Measurements from ENCODE around the gene LIF.

Gene LIF

DNA sequence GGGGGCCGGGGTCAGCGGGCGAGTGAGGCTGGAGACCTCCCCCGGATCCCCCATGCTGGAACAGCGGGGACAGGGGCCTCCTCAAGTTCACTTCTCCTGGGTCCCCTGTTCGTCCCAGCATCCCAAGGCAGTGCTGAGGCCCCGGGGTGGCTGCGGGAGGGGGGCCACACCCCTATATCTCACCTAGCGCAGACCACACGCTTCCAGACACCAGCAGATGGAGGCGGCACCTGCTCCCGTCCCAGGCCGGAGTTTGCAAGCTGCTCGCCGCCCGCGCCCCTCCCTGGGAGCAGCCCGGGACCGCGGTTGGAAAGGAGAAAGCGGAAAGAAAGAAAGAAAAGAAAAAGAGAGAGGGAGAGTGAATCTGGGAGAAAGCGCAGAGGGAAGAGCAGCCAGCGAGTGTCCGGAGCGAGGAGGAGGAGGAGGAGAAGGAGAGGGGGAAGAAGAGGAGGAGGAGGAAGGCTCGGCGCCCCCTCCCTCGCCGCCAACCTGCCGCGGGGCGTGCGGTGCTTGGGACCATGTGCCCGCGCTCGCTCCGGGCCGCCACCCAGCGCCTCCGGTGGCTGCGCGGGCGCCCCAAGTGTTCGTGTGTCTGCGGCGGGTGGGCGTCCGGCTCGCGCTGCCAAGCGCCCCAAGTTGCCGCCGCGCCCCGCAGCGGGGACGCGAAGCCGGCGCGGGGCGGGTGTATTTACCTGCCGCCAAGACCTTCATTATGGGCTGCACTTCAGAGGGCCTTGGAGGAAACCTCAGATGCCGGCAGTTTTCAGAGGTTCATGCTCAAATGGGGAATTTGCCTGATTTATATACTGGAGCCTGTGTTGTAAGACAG, at the start of gene LIF:
TSS of gene LIF (minus strand) at position 775 of the 829 bp plus-strand sequence. CDS start at position 711, 64 bp downstream.
- Histone ChIP-seq H3K4me3 (peak within 1 kb of the TSS; percentile 25 to 45 (median 40)), H3K27ac (peak within 1 kb of the TSS in 19 of 21 experiments; percentile 14 to 84 (median 56))

DNA sequence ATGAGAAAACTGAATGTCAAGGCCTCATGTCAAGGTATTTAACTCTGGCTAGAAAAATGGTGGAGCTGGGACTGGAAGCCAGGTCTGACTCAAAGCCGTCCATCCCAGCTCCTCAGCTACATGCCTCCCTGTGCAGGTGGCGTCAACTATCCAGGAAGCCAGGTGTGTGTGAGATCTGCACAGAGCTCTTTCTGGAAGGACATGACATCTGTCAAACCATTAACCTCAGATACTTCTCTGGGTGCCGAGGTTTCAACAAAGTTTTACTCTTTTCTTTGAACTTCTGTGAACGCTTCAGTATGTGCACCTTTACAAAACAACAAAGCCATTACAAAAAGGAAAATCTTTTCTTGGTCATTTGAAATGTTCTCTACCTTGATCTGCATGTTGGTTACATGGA, 49.8 kb upstream of the LIF start:
- Histone ChIP-seq H3K27ac (peak overlapping the region in 3 of 21 experiments; percentile 17 to 56 (median 34)), H3K4me3 (no peak overlapping the region)

DNA sequence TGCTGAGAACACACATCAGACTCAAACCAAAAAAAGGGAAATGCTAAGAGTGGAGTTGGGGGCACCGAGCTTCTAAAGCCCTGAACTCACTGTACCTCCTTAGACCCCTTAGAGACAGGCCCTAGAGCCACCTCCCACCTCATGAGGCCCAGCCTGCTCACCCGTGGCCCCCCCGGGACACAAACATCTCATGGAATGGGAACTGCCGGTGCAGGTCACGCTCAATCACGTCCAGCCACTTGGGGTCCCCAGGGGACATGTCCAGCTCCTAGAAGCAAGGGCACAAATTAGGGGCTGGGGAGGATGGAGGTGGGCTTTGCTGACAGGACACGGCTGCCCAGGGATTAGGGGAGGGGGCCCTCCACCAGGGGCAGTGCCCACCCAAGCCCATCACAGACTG, 49.0 kb upstream of the LIF start:
- Histone ChIP-seq H3K27ac (peak overlapping the region in 3 of 21 experiments; percentile 5 to 56 (median 17)), H3K4me3 (no peak overlapping the region)

DNA sequence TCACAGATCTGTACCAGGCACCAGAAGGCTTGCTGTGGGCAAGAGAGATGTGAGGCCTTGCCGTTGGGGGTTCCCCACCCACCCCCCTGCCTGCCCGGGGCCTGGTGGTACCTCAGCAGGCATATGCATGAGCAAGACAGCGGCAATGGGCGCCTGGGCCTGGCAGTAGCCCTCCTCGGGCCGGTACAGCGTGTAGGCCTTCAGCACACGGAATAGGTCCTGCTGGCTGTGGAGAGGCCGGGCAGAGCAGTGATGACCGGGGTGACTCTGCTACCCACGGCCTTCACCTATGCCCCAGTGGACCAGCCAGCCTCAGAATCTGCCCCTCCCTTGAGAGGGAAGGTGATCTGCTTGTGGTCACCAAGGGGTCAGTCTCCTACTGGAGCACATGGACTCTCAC, 48.3 kb upstream of the LIF start:
- H3K4me3 ChIP-seq, result no peak overlapping the region
- H3K27ac ChIP-seq, result peak overlapping the region in 1 of 21 experiments; percentile 4

DNA sequence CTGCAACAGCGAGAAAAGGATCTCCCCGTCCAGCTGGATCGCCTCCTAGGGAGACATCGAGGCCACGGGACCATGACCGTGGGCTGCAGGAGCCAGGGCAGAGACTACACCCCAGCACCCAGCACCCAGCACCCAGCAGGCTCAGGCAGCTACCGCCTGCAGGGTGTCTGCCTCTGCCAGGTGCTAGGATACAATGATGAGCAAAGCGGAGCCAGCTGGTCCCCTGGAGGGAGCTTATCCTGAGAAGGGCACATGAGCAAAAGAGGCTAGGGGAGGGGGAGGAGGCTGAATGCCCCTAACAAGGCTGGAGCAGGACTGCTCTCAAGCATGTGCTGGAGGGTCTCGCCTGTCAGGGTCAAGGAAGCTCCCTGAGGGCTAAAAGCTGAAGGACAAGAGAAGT, 47.5 kb upstream of the LIF start:
- H3K4me3 ChIP-seq, result no peak overlapping the region
- peak overlapping the region in 3 of 21 experiments; percentile 4 to 17 (median 16) for H3K27ac ChIP-seq

DNA sequence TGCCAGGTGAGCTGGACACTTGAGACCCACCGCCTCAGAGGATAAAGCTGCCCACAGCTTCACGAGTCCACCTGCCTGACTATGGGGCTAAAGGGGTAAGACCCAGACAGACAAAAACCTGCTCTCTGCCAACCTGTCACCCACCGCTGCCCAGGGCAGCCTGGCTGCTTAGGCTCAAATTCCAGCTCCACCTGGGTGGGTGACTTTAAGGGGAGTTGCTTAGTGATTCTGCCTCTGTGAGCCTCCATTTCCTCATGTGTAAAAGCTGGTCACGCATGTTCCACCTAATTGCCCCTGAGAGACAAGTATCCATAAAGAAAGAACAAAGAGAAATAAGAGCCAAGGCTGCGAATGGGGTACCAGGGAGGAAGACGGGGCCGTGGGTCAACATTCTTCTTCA, 46.5 kb upstream of the LIF start:
- no peak overlapping the region for H3K4me3 ChIP-seq
- H3K27ac ChIP-seq, result peak overlapping the region in 2 of 21 experiments; percentile 83 to 90

DNA sequence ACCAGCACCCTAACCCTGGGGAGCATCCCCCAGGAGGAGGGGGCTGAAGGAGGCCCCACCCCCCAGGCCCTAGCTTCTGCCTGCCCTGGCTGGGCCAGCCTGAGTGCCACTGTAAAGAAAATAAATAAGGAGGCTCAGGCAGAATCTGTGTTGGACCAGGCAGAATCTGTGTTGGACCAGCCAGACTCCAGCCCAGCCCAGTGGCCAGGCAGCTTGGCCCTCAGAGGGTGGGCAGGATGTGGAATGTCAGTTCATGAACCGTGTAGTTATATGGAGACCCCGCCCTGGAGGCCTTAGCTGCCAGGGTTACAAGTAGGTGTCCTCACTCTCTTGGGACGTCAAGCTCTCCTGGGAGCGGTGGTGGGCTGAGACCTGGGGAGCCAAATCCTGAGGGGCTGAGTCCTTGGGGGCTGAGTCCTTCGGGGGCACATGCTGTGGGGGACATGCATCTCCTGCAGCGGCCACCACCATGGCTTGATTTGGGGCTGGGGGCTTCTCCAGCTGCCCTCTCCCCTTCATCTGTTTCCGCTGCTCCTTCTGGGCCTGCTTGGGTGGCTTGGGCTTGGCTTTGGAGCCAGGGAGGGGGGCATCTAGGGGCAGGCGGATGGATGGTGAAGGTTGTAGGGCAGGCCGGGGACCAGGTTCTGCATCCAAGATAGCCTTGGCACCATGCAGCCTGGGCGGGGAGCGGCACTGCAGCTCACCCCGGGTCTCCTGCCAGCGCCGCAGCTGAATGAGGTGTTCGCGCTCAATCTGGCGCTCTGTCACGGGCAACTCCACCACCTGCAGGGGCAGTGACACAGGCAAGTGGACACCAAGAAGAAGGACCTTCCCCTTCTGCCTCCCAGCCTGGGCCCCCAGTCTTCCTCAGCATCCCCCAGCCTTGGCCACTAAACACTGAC, 45.8 kb upstream of the LIF start:
- Histone ChIP-seq H3K27ac (peak overlapping the region in 17 of 21 experiments; percentile 13 to 94 (median 84)), H3K4me3 (no peak overlapping the region)

DNA sequence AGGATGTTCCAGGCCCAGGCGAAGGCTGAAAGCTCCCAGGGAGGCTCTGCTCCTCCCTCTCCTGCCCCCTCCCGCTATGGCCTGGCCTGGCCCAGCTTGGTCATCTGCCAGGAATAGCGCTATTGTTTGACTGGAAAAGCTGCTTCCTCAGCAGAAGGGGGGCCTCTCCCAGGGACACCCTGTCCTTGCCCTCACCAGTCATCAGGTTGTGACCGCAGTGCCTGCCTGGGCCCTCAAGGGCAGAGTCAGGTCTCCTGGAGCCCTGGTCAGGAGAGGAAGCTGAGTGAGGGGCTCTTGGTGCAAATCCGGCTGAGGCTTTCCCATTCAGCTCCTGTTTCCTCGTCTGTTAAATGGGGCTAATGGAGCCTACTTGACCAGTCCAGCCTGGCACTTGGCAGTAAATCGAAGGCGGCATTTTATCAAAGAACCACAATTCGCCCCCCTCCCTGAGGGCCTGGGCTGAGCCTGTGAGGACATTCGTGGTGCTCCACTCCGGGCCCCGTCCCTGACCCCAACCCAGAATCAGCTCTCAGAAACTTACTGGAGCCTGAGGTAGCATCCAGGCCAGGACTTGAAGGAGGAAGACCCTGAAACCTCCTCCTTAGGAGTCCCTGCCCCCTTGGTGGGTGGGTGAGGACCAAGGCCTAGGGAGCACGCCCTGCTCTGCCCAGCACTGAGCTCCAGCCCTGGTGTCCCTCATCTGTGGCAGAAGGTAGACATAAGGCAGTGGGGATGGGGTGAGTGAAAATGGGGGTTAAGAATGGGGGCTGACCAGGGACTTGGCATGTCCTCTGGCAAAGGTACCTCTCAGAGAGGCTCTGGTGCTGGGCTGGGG, 44.7 kb upstream of the LIF start:
- H3K27ac ChIP-seq, result peak overlapping the region; percentile 13 to 94 (median 84)
- H3K4me3 ChIP-seq, result no peak overlapping the region

DNA sequence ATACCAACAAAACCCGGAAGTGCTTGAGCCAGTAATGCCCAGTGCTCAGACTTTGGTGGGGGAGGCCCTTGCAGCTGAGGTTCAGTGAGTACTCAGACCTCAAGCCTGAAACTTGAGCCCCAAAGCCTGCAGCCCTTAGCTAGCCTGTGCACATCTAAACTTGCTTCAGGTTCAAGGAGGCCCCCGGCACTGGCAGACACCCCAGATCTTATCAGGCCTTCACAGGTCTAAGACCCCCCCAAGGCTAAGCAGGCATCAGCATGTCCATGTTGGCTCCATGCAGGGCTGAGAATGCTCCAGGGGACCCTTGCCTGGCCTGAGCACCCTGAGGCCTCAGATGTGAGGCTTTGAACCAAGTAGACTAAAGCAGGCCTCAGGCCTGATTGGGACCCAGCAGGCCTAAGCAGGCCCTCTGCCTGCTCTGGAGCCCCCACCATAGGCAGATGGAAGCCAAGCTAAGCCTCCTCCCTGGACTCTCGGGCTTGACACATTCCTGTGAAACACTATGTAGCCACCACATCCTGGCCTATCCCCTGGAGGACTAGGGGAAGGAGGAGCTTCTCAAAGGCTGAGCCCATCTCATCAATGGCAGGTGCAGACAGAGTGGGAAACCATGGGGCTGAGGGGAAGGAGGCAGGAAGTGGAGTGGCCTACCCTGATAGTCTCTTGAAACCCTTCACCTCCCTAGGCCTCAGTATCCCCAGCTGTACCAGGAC, 43.9 kb upstream of the LIF start:
- Histone ChIP-seq H3K27ac (peak overlapping the region in 20 of 21 experiments; percentile 22 to 94 (median 84)), H3K4me3 (peak overlapping the region in 1 of 7 experiments; percentile 86)

DNA sequence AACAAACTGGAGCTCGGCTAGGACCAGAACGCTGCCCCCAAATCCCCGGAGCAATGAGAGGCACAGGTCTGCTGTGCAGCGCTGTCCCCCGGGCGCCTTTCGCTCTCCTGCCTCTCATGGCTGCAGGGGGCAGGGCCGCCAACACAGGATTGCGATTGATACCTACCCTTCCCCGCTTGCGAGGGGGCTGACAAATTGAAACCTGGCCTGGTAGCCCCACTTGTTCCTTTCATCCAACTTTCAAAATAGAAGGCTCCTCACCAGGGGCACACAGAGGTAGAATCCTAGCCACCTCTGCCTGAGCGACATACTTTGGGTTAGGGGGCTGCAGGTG, 43.4 kb upstream of the LIF start:
- H3K27ac ChIP-seq, result peak overlapping the region in 20 of 21 experiments; percentile 22 to 94 (median 84)
- peak overlapping the region; percentile 44 to 86 (median 74) for H3K4me3 ChIP-seq

DNA sequence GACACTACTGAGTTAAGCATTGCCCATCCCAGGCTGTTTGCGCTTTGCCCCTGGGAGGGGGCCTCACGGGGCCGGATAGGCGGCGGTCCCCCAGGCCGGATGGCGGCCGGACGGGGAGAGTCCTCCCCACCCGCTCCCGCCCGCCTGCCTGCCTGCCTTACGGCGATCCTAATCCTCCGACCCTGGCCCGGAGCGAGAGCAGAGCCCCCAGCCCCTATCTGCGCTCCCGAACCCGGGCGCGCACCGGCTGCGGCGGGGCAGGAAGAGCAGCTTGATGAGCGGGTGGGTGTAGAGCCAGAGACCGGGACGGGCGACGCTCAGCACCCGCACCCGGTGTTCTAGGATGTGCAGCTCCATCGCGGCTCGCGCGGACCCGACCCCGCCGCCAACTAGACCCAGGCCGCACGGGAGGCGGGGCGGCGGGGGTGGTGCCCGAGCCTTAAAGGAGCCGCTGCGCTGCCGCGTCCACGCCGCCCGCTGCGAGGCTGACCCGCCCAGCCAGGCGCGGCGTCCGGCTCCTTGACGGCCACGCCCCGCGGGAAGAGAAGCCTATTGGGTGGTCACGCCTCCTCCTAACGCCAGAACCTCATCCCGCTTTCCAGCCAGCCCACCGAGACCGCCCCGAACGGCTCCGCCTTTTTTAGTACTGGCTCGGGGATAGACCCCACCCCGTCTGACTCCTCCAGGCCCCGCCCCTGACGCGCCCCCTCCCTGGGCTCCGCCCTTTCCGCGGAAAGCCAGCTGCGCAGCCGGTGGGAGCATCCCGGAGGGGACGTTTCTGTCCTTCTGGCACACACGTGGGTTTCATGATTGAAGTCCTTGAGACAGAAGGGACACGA, 42.8 kb upstream of the LIF start, which contains the start of gene CASTOR1:
TSS of gene CASTOR1 (minus strand) at position 365 of the 839 bp plus-strand sequence. CDS start at position 357, 8 bp downstream.
- Histone ChIP-seq H3K4me3 (peak within 1 kb of the TSS; percentile 44 to 86 (median 74)), H3K27ac (peak within 1 kb of the TSS in 20 of 21 experiments; percentile 53 to 94 (median 87))

DNA sequence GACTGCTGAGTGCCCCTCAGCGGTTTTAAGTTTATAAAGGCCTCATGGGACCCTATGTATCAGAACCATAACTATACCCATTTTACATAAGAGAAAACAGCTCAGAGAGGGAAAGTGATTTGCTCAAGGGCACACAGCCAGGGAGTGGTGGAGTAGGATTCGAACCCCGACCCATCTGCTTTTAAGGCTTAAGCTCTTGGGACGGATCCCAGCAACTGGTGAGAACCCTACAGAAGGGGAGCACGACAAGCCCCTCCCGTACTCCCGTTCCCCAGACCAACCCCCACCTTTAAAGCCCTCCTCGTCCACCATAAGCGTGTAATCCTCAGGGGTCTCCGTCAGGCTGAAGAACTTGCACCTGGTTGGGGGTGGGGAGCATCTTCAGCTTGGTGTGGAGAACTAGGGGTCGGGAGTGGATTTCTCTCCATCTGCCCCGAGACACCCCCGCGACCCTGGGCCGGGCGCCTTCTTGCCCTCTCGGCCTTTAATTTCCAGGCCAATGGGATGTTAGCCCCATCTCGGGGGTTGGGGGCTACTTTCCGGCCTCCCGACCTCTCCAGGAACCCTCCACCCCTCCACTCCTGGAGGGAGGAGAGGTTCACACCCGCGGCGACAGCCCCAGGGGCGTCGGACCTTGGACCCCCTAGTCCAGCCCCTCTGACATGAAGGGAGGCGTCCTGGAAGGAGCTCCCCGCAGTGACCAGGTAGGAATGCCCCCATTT, 42.0 kb upstream of the LIF start:
- peak overlapping the region in 20 of 21 experiments; percentile 8 to 94 (median 87) for H3K27ac ChIP-seq
- peak overlapping the region; percentile 44 to 86 (median 74) for H3K4me3 ChIP-seq

DNA sequence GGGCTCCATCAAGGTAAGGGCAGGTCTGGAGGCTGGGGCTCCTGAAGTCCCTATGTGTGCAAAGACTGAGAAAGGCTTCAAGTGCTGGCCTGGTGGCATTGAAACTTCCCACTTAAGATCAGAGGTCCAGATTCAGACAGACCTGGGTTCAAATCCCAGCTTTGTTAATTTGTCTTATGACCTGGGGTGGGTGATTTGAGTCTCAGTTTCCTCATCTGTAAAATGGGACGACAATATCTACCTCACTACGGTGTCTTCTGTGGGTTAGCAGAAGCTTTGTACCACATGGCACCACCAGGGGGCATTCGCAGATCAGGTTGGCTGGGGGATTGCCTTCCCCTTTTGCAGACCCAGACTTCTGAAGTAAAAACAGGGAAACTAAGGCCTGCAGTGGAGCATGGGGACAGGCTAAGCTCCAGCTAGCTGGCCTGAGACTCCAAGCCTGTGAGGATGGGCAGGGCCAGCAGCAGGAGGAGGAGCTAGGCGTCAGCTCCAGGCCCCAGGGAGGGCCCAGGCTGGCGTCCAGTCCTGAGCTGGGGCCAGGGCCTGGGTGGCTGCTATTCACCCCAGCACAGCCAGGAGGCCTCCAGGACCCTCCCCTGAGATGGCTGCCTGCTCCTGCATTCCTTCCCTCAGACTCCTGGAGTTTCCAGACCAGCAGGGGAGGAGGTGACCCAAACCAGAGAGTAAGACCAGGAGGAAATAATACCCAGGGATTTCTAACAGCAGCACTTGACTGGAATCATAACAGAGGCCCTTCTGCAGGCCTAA, 41.3 kb upstream of the LIF start:
- Histone ChIP-seq H3K27ac (peak overlapping the region in 16 of 21 experiments; percentile 16 to 94 (median 88)), H3K4me3 (peak overlapping the region in 5 of 7 experiments; percentile 45 to 86 (median 74))

DNA sequence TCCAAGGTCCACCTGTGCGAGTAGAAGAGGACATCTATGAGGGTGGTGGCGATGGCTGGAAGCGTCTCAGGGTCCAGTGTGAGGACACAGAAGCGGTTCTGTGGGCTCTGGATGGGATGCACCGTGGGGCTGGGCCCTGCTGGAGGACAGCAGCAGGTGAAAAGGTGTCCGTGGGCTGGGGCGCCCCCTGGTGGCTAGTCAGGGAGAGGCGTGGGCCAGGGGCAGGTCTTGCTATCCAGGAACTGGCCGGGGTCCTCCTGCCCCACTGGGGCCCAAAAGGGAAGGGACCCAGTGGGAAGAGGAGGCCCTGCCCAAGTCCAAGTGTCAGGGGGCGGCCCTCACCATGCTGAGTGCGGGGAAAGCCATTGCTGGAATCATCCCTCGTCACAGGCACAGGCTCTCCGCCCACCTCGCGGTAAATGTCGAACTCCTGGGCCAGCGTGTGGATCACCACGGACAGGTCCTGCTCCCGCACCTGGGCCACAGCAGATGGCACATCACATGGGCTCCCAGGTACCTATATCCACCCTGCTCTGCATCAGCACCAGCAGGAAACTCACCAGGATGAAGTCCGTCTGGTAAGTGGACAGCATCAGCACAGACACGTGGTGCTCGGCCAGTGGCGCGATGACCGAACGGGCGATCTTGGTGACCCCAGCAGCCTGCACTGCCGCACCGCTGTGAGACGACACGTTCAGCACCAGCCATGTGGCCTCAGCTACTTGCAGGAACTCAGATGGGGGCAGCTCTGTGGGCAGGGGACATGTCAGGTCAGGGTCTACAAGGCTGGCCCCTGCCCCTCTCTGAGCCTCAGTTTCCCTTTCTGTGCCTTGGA, 40.5 kb upstream of the LIF start:
- Histone ChIP-seq H3K27ac (peak overlapping the region in 1 of 21 experiments; percentile 93), H3K4me3 (no peak overlapping the region)

DNA sequence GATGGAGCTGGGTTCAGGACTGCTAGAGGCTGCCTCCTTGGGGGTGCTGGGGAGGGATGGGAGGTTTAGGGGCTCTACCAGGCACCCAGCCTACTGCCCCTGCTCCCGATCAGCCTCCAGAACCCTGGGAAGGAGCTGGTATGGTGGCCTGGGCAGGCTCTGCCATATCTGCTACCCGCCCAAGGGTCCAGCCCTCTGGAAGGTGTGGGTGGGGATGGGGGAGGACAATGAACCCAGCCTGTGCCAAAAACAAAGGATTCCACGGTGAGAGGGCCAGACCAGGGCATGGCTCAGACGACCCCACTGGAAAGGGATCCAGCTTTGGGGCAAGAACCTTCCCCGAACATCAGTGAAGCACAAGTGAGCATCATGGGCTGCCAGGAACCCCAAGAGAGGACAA, 39.8 kb upstream of the LIF start:
- Histone ChIP-seq H3K27ac (peak overlapping the region in 1 of 21 experiments; percentile 14), H3K4me3 (no peak overlapping the region)

DNA sequence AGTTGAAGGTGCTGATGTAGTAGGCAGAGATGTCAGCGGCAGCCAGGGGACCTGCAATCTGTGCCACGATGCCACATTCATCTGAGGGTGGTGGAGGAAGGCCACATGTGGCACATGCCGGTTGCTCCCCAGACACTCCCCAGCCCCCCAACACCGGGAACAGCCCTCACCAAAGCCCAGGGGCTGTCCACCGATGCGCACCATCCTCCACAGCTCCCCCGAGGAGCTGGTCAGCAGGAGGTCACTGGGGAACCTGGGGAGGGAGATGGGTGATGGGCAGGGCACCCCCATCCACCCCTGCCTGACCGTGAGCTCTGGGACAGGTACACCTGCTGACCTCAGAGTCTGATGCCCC, 39.3 kb upstream of the LIF start:
- no peak overlapping the region for H3K4me3 ChIP-seq
- H3K27ac ChIP-seq, result no peak overlapping the region
